ENCODE data around the gene PTGER4. TPM values are rescaled to one million over a fixed set of nuclear protein-coding genes. Genes with fewer than 3 reads are reported as not detected.

The PTGER4 gene
- total and polyA plus RNA-seq, 9 donors = 0.66 to 8.8 (median 2.8) TPM

DNA sequence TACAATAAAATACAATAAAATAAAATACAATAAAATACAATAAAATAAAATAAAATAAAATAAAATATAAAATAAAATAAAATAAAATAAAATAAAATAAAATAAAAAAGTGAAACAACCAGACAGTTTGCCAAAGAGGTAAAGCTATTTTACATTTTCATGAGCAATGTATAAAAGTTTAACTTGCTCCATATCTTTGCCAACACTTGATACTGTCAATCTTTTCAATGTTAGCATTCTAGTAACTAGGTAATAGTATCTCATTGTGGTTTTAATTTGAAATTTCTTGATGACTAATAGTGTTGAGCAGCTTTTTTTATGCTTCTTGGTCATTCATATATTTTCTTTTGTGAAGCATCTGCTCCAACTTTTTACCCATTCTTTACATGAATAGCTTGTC is 58.8 kb downstream of the PTGER4 start:
- Histone ChIP-seq H3K9me3 (no peaks in the 10 kb centered on the region), H3K27ac (no peak overlapping the region), H3K4me3 (no peak overlapping the region), H3K36me3 (no peaks in the 10 kb centered on the region), H3K4me1 (ENCODE audit: insufficient read depth) (peaks cover 3% of the 10 kb centered on the region), H3K27me3 (no peaks in the 10 kb centered on the region)
- TF ChIP-seq EP300 (IDR thresholded peaks at IDR 0.05) = no peak
- TF ChIP-seq, protein P1, sequence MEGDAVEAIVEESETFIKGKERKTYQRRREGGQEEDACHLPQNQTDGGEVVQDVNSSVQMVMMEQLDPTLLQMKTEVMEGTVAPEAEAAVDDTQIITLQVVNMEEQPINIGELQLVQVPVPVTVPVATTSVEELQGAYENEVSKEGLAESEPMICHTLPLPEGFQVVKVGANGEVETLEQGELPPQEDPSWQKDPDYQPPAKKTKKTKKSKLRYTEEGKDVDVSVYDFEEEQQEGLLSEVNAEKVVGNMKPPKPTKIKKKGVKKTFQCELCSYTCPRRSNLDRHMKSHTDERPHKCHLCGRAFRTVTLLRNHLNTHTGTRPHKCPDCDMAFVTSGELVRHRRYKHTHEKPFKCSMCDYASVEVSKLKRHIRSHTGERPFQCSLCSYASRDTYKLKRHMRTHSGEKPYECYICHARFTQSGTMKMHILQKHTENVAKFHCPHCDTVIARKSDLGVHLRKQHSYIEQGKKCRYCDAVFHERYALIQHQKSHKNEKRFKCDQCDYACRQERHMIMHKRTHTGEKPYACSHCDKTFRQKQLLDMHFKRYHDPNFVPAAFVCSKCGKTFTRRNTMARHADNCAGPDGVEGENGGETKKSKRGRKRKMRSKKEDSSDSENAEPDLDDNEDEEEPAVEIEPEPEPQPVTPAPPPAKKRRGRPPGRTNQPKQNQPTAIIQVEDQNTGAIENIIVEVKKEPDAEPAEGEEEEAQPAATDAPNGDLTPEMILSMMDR (IDR thresholded peaks at IDR 0.05) = no peak
- no peak for TF ChIP-seq POLR2A (IDR thresholded peaks at IDR 0.05)
- DNase-seq = no peak
- intact Hi-C loops (cut with DNase I) = no loop called here

Small RNAs within 50 kb of the gene (small RNA-seq; reads per million reads assigned to genes)
- not detected for gene RF00092

Other genes starting within 250 kb of the PTGER4 start
- 10 to 100 TPM; 15.7 to 26.0 (median 19.6) TPM for gene TTC33, start 76.0 kb downstream of the PTGER4 start, total RNA-seq
- gene TTC33, start 76.0 kb downstream of the PTGER4 start, polyA plus RNA-seq = 10 to 100 TPM; 10.6 to 11.6 TPM
- 10 to 100 TPM; 50.3 to 77.1 (median 60.0) TPM for gene PRKAA1, start 118.5 kb downstream of the PTGER4 start, total RNA-seq
- gene PRKAA1, start 118.5 kb downstream of the PTGER4 start, polyA plus RNA-seq = 10 to 100 TPM; 22.9 to 56.1 TPM
- 1,000 to 10,000 TPM in 5 of 7 donors, 100 to 1,000 TPM in 2; 686 to 2,915 (median 2,215) TPM for gene RPL37, start 155.3 kb downstream of the PTGER4 start, total RNA-seq
- 1,000 to 10,000 TPM; 3,355 to 4,164 TPM for gene RPL37, start 155.3 kb downstream of the PTGER4 start, polyA plus RNA-seq
- gene CARD6, start 161.5 kb downstream of the PTGER4 start, total RNA-seq = 1 to 10 TPM; 2.0 to 6.3 (median 5.2) TPM
- gene CARD6, start 161.5 kb downstream of the PTGER4 start, polyA plus RNA-seq = 1 to 10 TPM; 3.3 to 9.4 TPM
- gene C7, start 229.6 kb downstream of the PTGER4 start, total RNA-seq = 1,000 to 10,000 TPM in 5 of 7 donors, 100 to 1,000 TPM in 2; 205 to 2,709 (median 1,224) TPM
- gene C7, start 229.6 kb downstream of the PTGER4 start, polyA plus RNA-seq = 1,000 to 10,000 TPM; 1,183 to 1,831 TPM